Spleen (tissue), 13 donors: Measurements from ENCODE around the gene SVIP. TPM values are rescaled to one million over a fixed set of nuclear protein-coding genes. Genes with fewer than 3 reads are reported as not detected.

Experiments used
- DNase-seq: peaks from one replicate; pipeline ENCODE4 v3.0.0-alpha.2; 2020
- H3K27ac ChIP-seq, 8 donors: fragments of 200-600 bp; sonication (generic) in 7 of 8; 1 replicate in 4 of 8; 2 replicates in 4 of 8; pipeline versions ENCODE4 v1.5.0 to v1.8.0; 2016 to 2021; ENCODE audit warnings: inconsistent platforms in 4 of 8, mild to moderate bottlenecking in 4 of 8, moderate library complexity in 1 of 8
- H3K27me3 ChIP-seq, 7 donors: fragments of 200-600 bp; sonication (generic) in 6 of 7; replicated peaks in 1 of 7; 1 replicate in 4 of 7; 2 replicates in 3 of 7; pipeline versions ENCODE4 v1.5.0 to v1.8.0; 2016 to 2021; ENCODE audit warnings: inconsistent platforms in 3 of 7, mild to moderate bottlenecking in 1 of 7
- H3K36me3 ChIP-seq, 6 donors: fragments of 200-600 bp; sonication (generic) in 5 of 6; 1 replicate in 4 of 6; 2 replicates in 2 of 6; pipeline versions ENCODE4 v1.5.0 to v1.8.0; 2016 to 2021; ENCODE audit warnings: inconsistent platforms in 2 of 6
- H3K4me1 ChIP-seq, 6 donors: fragments of 200-600 bp; sonication (generic) in 5 of 6; 1 replicate in 3 of 6; 2 replicates in 3 of 6; pipeline versions ENCODE4 v1.5.0 to v1.8.0; 2016 to 2021; ENCODE audit warnings: inconsistent platforms in 3 of 6
- H3K4me3 ChIP-seq, 8 donors: fragments of 200-600 bp; sonication (generic) in 7 of 8; 1 replicate in 4 of 8; 2 replicates in 4 of 8; pipeline versions ENCODE4 v1.5.0 to v1.8.0; 2016 to 2021; ENCODE audit warnings: inconsistent platforms in 4 of 8, mild to moderate bottlenecking in 4 of 8, moderate library complexity in 2 of 8
- H3K9me3 ChIP-seq, 8 donors: fragments of 200-600 bp; sonication (generic) in 7 of 8; 1 replicate in 4 of 8; 2 replicates in 4 of 8; pipeline versions ENCODE4 v1.5.0 to v1.8.0; 2016 to 2021; ENCODE audit warnings: inconsistent platforms in 4 of 8
- POLR2A ChIP-seq, 3 donors: fragments of 450-650 bp; IDR thresholded peaks; one replicate each; pipeline ENCODE4 v1.5.1; 2017; ENCODE audit warnings: antibody characterized with exemption in 3 of 3, mild to moderate bottlenecking in 1 of 3
- POLR2AphosphoS5 ChIP-seq, 3 donors: sonication (generic); formaldehyde crosslinking; IDR thresholded peaks; one replicate each; pipeline ENCODE4 v1.5.1; 2017; ENCODE audit warnings: antibody characterized with exemption in 3 of 3
- WGBS, 5 donors: extraction: QIAGEN DNeasy Blood & Tissue Kit in 3 of 5; methylation state at CpG; one replicate each; pipeline versions ENCODE4 v1.1.5 to v1.1.7; 2013 to 2018; 5-methylcytosine and 5-hydroxymethylcytosine counted together
- intact Hi-C: fragments of 100-400 bp; cut with DNase I; formaldehyde crosslinking; loops from one replicate; pipeline ENCODE4 v1.15.0; 2023; ENCODE audit warnings: low total_unique reads
- long read RNA-seq, 2 donors: transcript quantifications; one replicate each; lab custom pipeline, GENCODE V29; 2026
- polyA plus RNA-seq, 3 donors: library from polyadenylated mRNA; stranded (reverse); fragments of 200-250 nt; gene quantifications; one replicate each; pipeline ENCODE4 v1.2.1, GENCODE V29; 2013
- total RNA-seq, 7 donors: library from RNA; depleted of rRNA in 3 of 7; stranded (reverse); fragments of >200 nt in 3 of 7; fragmentation: NEBNext Ultra II Directional in 4 of 7; extraction: Animal tissue kit (Norgen Biotek cat#: 25700) in 4 of 7; gene quantifications; one replicate each; pipeline versions ENCODE4 v1.1.0 to v1.2.1, GENCODE V29; 2016 to 2021
- TF ChIP-seq, protein P1 (sequence below), 11 experiments: fragments of 200-600 bp in 7 of 11; fragments of 450-650 bp in 4 of 11; sonication (generic) in 4 of 11; IDR thresholded peaks in 8 of 11; conservative IDR thresholded peaks in 3 of 11; 1 replicate in 7 of 11; 2 replicates in 4 of 11; pipeline versions ENCODE4 v1.4.0 to v1.8.0; 2016 to 2021; ENCODE audit warnings: antibody characterized with exemption in 11 of 11, inconsistent platforms in 4 of 11, mild to moderate bottlenecking in 1 of 11
- donor health status: healthy with polysubstance abuse.
- donor health status: DM: no; HTN: no; CAD: no; lungs with moderate emphysema.
- donor health status: DM: no; HTN: no; CAD: no.
- donor health status: Bipolar disorder and iron deficiency.
- donor health status: healthy.
- donor health status: DM: no; HTN: no; CAD: no.
- donor health status: DM: yes; HTN: yes; CAD: no.

Gene SVIP
- 10 to 100 TPM; 11.2 to 30.0 (median 21.2) TPM for total RNA-seq
- polyA plus RNA-seq = 10 to 100 TPM; 15.3 to 17.1 (median 16.8) TPM
- long read RNA-seq, donor 1, full-length matches to known transcripts = 13 of 13 reads
- long read RNA-seq, donor 1, partial matches to known transcripts = 0 of 13 reads
- long read RNA-seq, donor 1, other reads (novel, unspliced or antisense) = 0 of 13 reads
- long read RNA-seq, donor 2, full-length matches to known transcripts = 12 of 12 reads
- long read RNA-seq, donor 2, partial matches to known transcripts = 0 of 12 reads
- long read RNA-seq, donor 2, other reads (novel, unspliced or antisense) = 0 of 12 reads

- peaks cover 0 to 29% (median 9%) of the 10 kb centered on the region in 6 donors for H3K36me3 ChIP-seq
- intact Hi-C loops = no loop called here
- 0 to 1% (median 0%) methylated on average over 30 to 78 of the region's 79 CpGs for WGBS, 5 donors
- H3K4me1 ChIP-seq = peaks cover 6 to 33% (median 22%) of the 10 kb centered on the region in 6 donors
- H3K27me3 ChIP-seq = no peaks in the 10 kb centered on the region
- peak in 2 of 3 donors; percentile 28 to 61 for TF ChIP-seq POLR2A (IDR thresholded peaks at IDR 0.05)
- peak; percentile 86 to 92 (median 91) for TF ChIP-seq POLR2AphosphoS5 (IDR thresholded peaks at IDR 0.05)
- TF ChIP-seq, protein P1, sequence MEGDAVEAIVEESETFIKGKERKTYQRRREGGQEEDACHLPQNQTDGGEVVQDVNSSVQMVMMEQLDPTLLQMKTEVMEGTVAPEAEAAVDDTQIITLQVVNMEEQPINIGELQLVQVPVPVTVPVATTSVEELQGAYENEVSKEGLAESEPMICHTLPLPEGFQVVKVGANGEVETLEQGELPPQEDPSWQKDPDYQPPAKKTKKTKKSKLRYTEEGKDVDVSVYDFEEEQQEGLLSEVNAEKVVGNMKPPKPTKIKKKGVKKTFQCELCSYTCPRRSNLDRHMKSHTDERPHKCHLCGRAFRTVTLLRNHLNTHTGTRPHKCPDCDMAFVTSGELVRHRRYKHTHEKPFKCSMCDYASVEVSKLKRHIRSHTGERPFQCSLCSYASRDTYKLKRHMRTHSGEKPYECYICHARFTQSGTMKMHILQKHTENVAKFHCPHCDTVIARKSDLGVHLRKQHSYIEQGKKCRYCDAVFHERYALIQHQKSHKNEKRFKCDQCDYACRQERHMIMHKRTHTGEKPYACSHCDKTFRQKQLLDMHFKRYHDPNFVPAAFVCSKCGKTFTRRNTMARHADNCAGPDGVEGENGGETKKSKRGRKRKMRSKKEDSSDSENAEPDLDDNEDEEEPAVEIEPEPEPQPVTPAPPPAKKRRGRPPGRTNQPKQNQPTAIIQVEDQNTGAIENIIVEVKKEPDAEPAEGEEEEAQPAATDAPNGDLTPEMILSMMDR (IDR thresholded peaks at IDR 0.05 in 8 of 11, conservative IDR thresholded peaks at IDR 0.05 in 3 of 11) = peak; percentile 55 to 88 (median 73)
- peak within 1 kb of the TSS; percentile 75 to 96 (median 90) for H3K4me3 ChIP-seq
- H3K9me3 ChIP-seq = no peaks in the 10 kb centered on the region
- peak within 1 kb of the TSS; percentile 80 to 95 (median 91) for H3K27ac ChIP-seq
- peak; percentile 98 for DNase-seq
Measured at GRCh38 chr11:22829231-22830081, at the start of gene SVIP. SVIP (minus strand) TSS chr11:22829801; CDS start chr11:22829748, 53 bp downstream.

DNA sequence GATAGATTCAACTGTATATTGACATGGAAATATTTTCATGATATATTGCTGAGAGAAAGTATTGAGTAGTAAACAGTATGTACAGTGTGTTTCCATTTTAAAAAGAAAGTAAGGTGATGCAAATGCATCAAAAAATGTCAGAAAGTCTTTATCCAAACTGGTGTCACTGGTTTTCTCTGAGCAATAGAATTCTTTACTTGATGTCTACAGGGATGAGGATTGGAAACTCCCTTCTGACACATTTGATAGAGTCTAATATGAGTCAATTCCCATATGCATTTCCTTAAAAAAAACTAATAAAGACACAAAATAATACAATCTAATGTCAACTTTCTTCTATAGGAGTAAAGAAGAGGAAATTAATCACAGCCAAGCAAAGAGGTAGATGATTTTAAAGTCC is 49.0 kb upstream of the SVIP start:
- H3K36me3 ChIP-seq = no peaks in the 10 kb centered on the region
- no peak overlapping the region for H3K27ac ChIP-seq
- H3K9me3 ChIP-seq = no peaks in the 10 kb centered on the region
- DNase-seq = no peak
- H3K4me1 ChIP-seq = no peaks in the 10 kb centered on the region
- TF ChIP-seq, protein P1 (IDR thresholded peaks at IDR 0.05 in 8 of 11, conservative IDR thresholded peaks at IDR 0.05 in 3 of 11) = no peak
- TF ChIP-seq POLR2A (IDR thresholded peaks at IDR 0.05) = no peak
- TF ChIP-seq POLR2AphosphoS5 (IDR thresholded peaks at IDR 0.05) = no peak
- intact Hi-C loops = no loop called here
- H3K27me3 ChIP-seq = no peaks in the 10 kb centered on the region
- no peak overlapping the region for H3K4me3 ChIP-seq

GRCh38 chr11:22878039-22878438 is 48.4 kb upstream of the SVIP start:
- intact Hi-C loops = no loop called here
- H3K4me3 ChIP-seq = no peak overlapping the region
- H3K9me3 ChIP-seq = no peaks in the 10 kb centered on the region
- no peaks in the 10 kb centered on the region for H3K27me3 ChIP-seq
- H3K27ac ChIP-seq = no peak overlapping the region
- no peak for DNase-seq
- H3K4me1 ChIP-seq = no peaks in the 10 kb centered on the region
- TF ChIP-seq, protein P1 (IDR thresholded peaks at IDR 0.05 in 8 of 11, conservative IDR thresholded peaks at IDR 0.05 in 3 of 11) = no peak
- no peak for TF ChIP-seq POLR2AphosphoS5 (IDR thresholded peaks at IDR 0.05)
- TF ChIP-seq POLR2A (IDR thresholded peaks at IDR 0.05) = no peak
- H3K36me3 ChIP-seq = no peaks in the 10 kb centered on the region
